Activated CD8-positive, alpha-beta memory T cell treated with anti-CD3 and anti-CD28 coated beads, Interleukin-2, amount 50 U/mL, for 1 hour (primary cell): ENCODE data around the gene C19orf81.

Experiments used
- DNase-seq: peaks from one replicate; pipeline ENCODE4 v3.0.0-alpha.2; 2020; ENCODE audit errors: extremely low read depth

C19orf81 gene

GRCh38 chr19:50686310-50687032, 37.2 kb downstream of the C19orf81 start:
- no peak for DNase-seq

GRCh38 chr19:50688766-50689165, 39.5 kb downstream of the C19orf81 start:
- DNase-seq = no peak

- DNase-seq = no peak
These were observed 41.2 kb downstream of the C19orf81 start for GRCh38 chr19:50690439-50690838.

GRCh38 chr19:50693064-50693975, 44.1 kb downstream of the C19orf81 start:
- no peak for DNase-seq

GRCh38 chr19:50694815-50695145, 45.5 kb downstream of the C19orf81 start:
- no peak for DNase-seq

- no peak for DNase-seq
These were observed 46.2 kb downstream of the C19orf81 start for GRCh38 chr19:50695251-50696093.

GRCh38 chr19:50696094-50696483, 46.8 kb downstream of the C19orf81 start:
- DNase-seq = no peak

GRCh38 chr19:50697414-50698124, 48.3 kb downstream of the C19orf81 start:
- no peak for DNase-seq

- DNase-seq = no peak
These were observed 52.2 kb downstream of the C19orf81 start for GRCh38 chr19:50701367-50701985.

GRCh38 chr19:50702158-50702870, 53.1 kb downstream of the C19orf81 start:
- DNase-seq = no peak

GRCh38 chr19:50702871-50703829, 53.9 kb downstream of the C19orf81 start:
- DNase-seq = no peak

GRCh38 chr19:50703915-50704796, 54.9 kb downstream of the C19orf81 start:
- no peak for DNase-seq

- peak; percentile 22 for DNase-seq
These were observed 56.3 kb downstream of the C19orf81 start for GRCh38 chr19:50705422-50706019.

- no peak for DNase-seq
These were observed 57.1 kb downstream of the C19orf81 start for GRCh38 chr19:50706387-50706786.

GRCh38 chr19:50708179-50708879, 59.1 kb downstream of the C19orf81 start:
- DNase-seq = no peak
